Endothelial cell of umbilical vein (primary cell): ENCODE results near the gene ADSL. TPM values are rescaled to one million over a fixed set of nuclear protein-coding genes. Genes with fewer than 3 reads are reported as not detected.

Experiments
- BruUV-seq: library from RNA; stranded (reverse); fragments of 400-500 nt; replicated peaks from 2 replicates; lab custom pipeline; 2021; lab: Mats Ljungman, UMichigan
- CTCF ChIA-PET: fragments of 300-600, 350-600 bp; sonication (Branson Sonifier 250); formaldehyde crosslinking; loops from one replicate; lab custom pipeline; 2021; ENCODE audit warnings: antibody characterized with exemption, inconsistent platforms; lab: Charles Lee
- POLR2A ChIA-PET: fragments of 300-600, 350-600 bp; sonication (Branson Sonifier 250); formaldehyde crosslinking; loops from one replicate; lab custom pipeline; 2021; ENCODE audit warnings: antibody characterized with exemption, inconsistent platforms; lab: Charles Lee
- DNase-seq: peaks from one replicate; pipeline ENCODE4 v3.0.0-alpha.2; 2011; ENCODE audit warnings: low read depth, low spot score
- FAIRE-seq: peaks from 2 replicates; lab custom pipeline; 2011; peaks lifted over from hg19 to GRCh38; lab: Jason Lieb, UNC
- H2AFZ ChIP-seq: 2 replicates; pipeline ENCODE4 v1.6.0; 2012; ENCODE audit warnings: low read depth, low read length, control low read depth, inconsistent platforms
- H3K27ac ChIP-seq: 2 replicates; pipeline ENCODE4 v1.5.1; 2011; ENCODE audit warnings: low read depth, mild to moderate bottlenecking, control low read depth, low read length, moderate library complexity; ENCODE audit not compliant: insufficient read depth
- H3K27me3 ChIP-seq, 2 experiments: 2 replicates each; pipeline versions ENCODE4 v1.6.0 to v1.6.1; 2011; ENCODE audit warnings: low read length in 2 of 2, mixed read lengths in 1 of 2; ENCODE audit not compliant: control insufficient read depth in 2 of 2, insufficient read depth in 2 of 2
- H3K36me3 ChIP-seq, 2 experiments: 2 replicates in 1 of 2; 3 replicates in 1 of 2; pipeline ENCODE4 v1.5.1; 2011; ENCODE audit warnings: low read length in 2 of 2, mild to moderate bottlenecking in 1 of 2, moderate library complexity in 1 of 2; ENCODE audit not compliant: control insufficient read depth in 2 of 2, insufficient read depth in 2 of 2; ENCODE audit errors: extremely low read depth in 1 of 2
- H3K4me1 ChIP-seq: 3 replicates; pipeline ENCODE4 v1.5.1; 2011; ENCODE audit warnings: mild to moderate bottlenecking, low read length; ENCODE audit not compliant: control insufficient read depth, insufficient read depth; ENCODE audit errors: extremely low read depth
- H3K4me2 ChIP-seq: 2 replicates; pipeline ENCODE4 v1.6.1; 2011; ENCODE audit warnings: low read length, control low read depth, mixed read lengths; ENCODE audit not compliant: insufficient read depth
- H3K4me3 ChIP-seq, 3 experiments: fragments of 200-600 bp in 1 of 3; sonication (generic), shearing (Covaris generic) in 1 of 3; replicated peaks in 1 of 3; 2 replicates each; pipeline ENCODE4 v1.5.1; 2011 to 2016; ENCODE audit warnings: control low read depth in 3 of 3, low read length in 3 of 3, mild to moderate bottlenecking in 2 of 3, inconsistent platforms in 1 of 3, low read depth in 1 of 3, moderate library complexity in 1 of 3; ENCODE audit not compliant: insufficient read depth in 1 of 3
- H3K79me2 ChIP-seq: 2 replicates; pipeline ENCODE4 v1.6.0; 2012; ENCODE audit warnings: low read length, inconsistent platforms; ENCODE audit not compliant: control insufficient read depth, insufficient read depth
- H3K9ac ChIP-seq: replicated peaks from 2 replicates; pipeline ENCODE3; 2011; ENCODE audit warnings: low read length, control low read depth; ENCODE audit not compliant: insufficient read depth; ENCODE audit errors: extremely low read depth
- H3K9me1 ChIP-seq: replicated peaks from 3 replicates; pipeline ENCODE4 v1.6.0; 2011; ENCODE audit warnings: mild to moderate bottlenecking, low read length; ENCODE audit not compliant: control insufficient read depth, insufficient read depth; ENCODE audit errors: extremely low read depth
- H3K9me3 ChIP-seq: replicated peaks from 2 replicates; pipeline ENCODE4 v1.5.1; 2012; ENCODE audit warnings: low read length, inconsistent platforms; ENCODE audit not compliant: control insufficient read depth, insufficient read depth
- H4K20me1 ChIP-seq: replicated peaks from 2 replicates; pipeline ENCODE3; 2011; ENCODE audit warnings: mild to moderate bottlenecking, low read length; ENCODE audit not compliant: control insufficient read depth, insufficient read depth; ENCODE audit errors: extremely low read depth
- CTCF ChIP-seq, 2 donors: IDR thresholded peaks; 1 replicate in 1 of 2; 2 replicates in 1 of 2; pipeline ENCODE4 v1.5.1; 2011; ENCODE audit warnings: low read length in 2 of 2, mild to moderate bottlenecking in 2 of 2, moderate library complexity in 2 of 2, control low read depth in 1 of 2, inconsistent platforms in 1 of 2, low read depth in 1 of 2; ENCODE audit not compliant: insufficient read depth in 1 of 2; ENCODE audit errors: extremely low read depth in 1 of 2
- EZH2 ChIP-seq: IDR thresholded peaks from 2 replicates; pipeline ENCODE4 v1.6.1; 2012; ENCODE audit warnings: borderline replicate concordance, low read depth, mild to moderate bottlenecking, moderate library complexity, low read length, inconsistent platforms; ENCODE audit not compliant: severe bottlenecking
- FOS ChIP-seq: IDR thresholded peaks from 2 replicates; pipeline ENCODE4 v1.6.1; 2011; ENCODE audit warnings: mild to moderate bottlenecking, low read length, moderate library complexity, borderline replicate concordance; ENCODE audit not compliant: insufficient read depth
- GATA2 ChIP-seq: IDR thresholded peaks from 2 replicates; pipeline ENCODE4 v1.7.0; 2011; ENCODE audit warnings: low read depth, mild to moderate bottlenecking, moderate library complexity, mixed read lengths, low read length; ENCODE audit not compliant: insufficient read length, insufficient read depth
- JUN ChIP-seq: IDR thresholded peaks from 2 replicates; pipeline ENCODE4 v1.6.1; 2011; ENCODE audit warnings: borderline replicate concordance, low read depth; ENCODE audit not compliant: insufficient read length, insufficient read depth
- MAX ChIP-seq: IDR thresholded peaks from 2 replicates; pipeline ENCODE4 v1.6.1; 2011; ENCODE audit not compliant: insufficient read depth, insufficient read length
- MYC ChIP-seq: IDR thresholded peaks from one replicate; pipeline ENCODE4 v1.6.1; 2011; ENCODE audit warnings: mild to moderate bottlenecking, low read depth, low read length
- POLR2A ChIP-seq: IDR thresholded peaks from 2 replicates; pipeline ENCODE4 v1.6.1; 2012; ENCODE audit warnings: low read depth, mild to moderate bottlenecking, control low read depth, low read length
- POLR2AphosphoS5 ChIP-seq: IDR thresholded peaks from 2 replicates; pipeline ENCODE4 v1.6.1; 2012; ENCODE audit warnings: low read depth, mild to moderate bottlenecking, control low read depth, low read length, moderate library complexity; ENCODE audit not compliant: insufficient read depth
- dilution Hi-C: fragments of 300-500 bp; cut with MboI; formaldehyde crosslinking; loops from one replicate; pipeline ENCODE4 v1.15.0; 2019; ENCODE audit warnings: low sequenced_read_pairs; ENCODE audit not compliant: extremely low pct_ligation_motif_present
- intact Hi-C: fragments of 100-400 bp; cut with micrococcal nuclease; formaldehyde crosslinking; loops from one replicate; pipeline ENCODE4 v1.10.0; 2022
- polyA plus RNA-seq, 4 experiments: library from polyadenylated mRNA; depleted of rRNA in 3 of 4; stranded (reverse) in 3 of 4; unstranded in 1 of 4; fragments of >200 nt; gene quantifications; 2 replicates each; pipeline versions ENCODE4 v1.2.1 to v1.2.3, GENCODE V29; 2011 to 2012; ENCODE audit warnings: missing spikeins in 1 of 4
- total RNA-seq: library from RNA; stranded (reverse); gene quantifications from 2 replicates; pipeline ENCODE4 v1.2.3, GENCODE V29; 2021

Gene ADSL
- total and polyA plus RNA-seq, 2 donors (not counting 3 experiments of a cell fraction or from before 2014, with no cell fraction given) = 103 to 141 TPM

GRCh38 chr22:40329466-40329865, 16.8 kb upstream of the ADSL start:
- Histone ChIP-seq H4K20me1 (no peaks in the 10 kb centered on the region), H3K4me2 (no peak overlapping the region), H3K36me3 (peaks cover 0 to 4% of the 10 kb centered on the region in 2 experiments), H2AFZ (no peak overlapping the region), H3K9ac (no peak overlapping the region), H3K9me1 (no peaks in the 10 kb centered on the region), H3K27ac (no peak overlapping the region), H3K9me3 (no peaks in the 10 kb centered on the region), H3K27me3 (no peaks in the 10 kb centered on the region), H3K4me3 (no peak overlapping the region), H3K4me1 (peaks cover 19% of the 10 kb centered on the region), H3K79me2 (no peaks in the 10 kb centered on the region)
- no peak for DNase-seq
- ChIA-PET CTCF (interaction anchor here (1.6 kb wide), 2 partner anchors 115 to 223 kb away, joined by 4 read pairs; no protein-coding TSS in a partner anchor), POLR2A (no interaction called here)
- dilution Hi-C loops = no loop called here
- no TSS peak for BruUV-seq
- FAIRE-seq = no peak
- intact Hi-C loops = loop anchor here (5.0 kb wide), 1 partner anchor 152 kb away; the partner anchor contains the start of gene TNRC6B
- TF ChIP-seq MAX = no peak
- no peak for TF ChIP-seq CTCF (IDR thresholded peaks at IDR 0.05; ENCODE audit: extremely low read depth in 1 of 2, insufficient read depth in 1 of 2, low read depth in 1 of 2, low read length in 2 of 2)
- TF ChIP-seq POLR2A = no peak
- no peak for TF ChIP-seq JUN
- TF ChIP-seq FOS = no peak
- TF ChIP-seq GATA2 = no peak
- TF ChIP-seq MYC = no peak
- TF ChIP-seq POLR2AphosphoS5 = no peak
- no peak for TF ChIP-seq EZH2
